Hepatocyte (in vitro differentiated cells): ENCODE data around the gene ANO1. TPM values are rescaled to one million over a fixed set of nuclear protein-coding genes. Genes with fewer than 3 reads are reported as not detected.

Experiments used
- DNase-seq: peaks from one replicate; pipeline ENCODE4 v3.0.0-alpha.2; 2016; ENCODE audit warnings: low spot score
- H2AFZ ChIP-seq: fragments of 200-600 bp; sonication (generic); 2 replicates; pipeline ENCODE4 v1.6.0; 2016; ENCODE audit warnings: antibody characterized with exemption, mild to moderate bottlenecking
- H3K27ac ChIP-seq: fragments of 200-600 bp; sonication (generic); 2 replicates; pipeline ENCODE4 v1.5.1; 2016; ENCODE audit warnings: mild to moderate bottlenecking
- H3K27me3 ChIP-seq: fragments of 200-600 bp; sonication (generic); 2 replicates; pipeline ENCODE4 v1.6.1; 2016
- H3K36me3 ChIP-seq: fragments of 200-600 bp; sonication (generic); replicated peaks from 2 replicates; pipeline ENCODE4 v1.5.1; 2016; ENCODE audit warnings: low read depth; ENCODE audit not compliant: insufficient read depth
- H3K4me1 ChIP-seq: fragments of 200-600 bp; sonication (generic); 2 replicates; pipeline ENCODE4 v1.5.1; 2016; ENCODE audit warnings: mild to moderate bottlenecking, moderate library complexity; ENCODE audit not compliant: insufficient read depth
- H3K4me2 ChIP-seq: fragments of 200-600 bp; sonication (generic); 2 replicates; pipeline ENCODE4 v1.6.0; 2016
- H3K4me3 ChIP-seq: fragments of 200-600 bp; sonication (generic); 2 replicates; pipeline ENCODE4 v1.5.1; 2016; ENCODE audit warnings: mild to moderate bottlenecking
- H3K79me2 ChIP-seq: fragments of 200-600 bp; sonication (generic); 2 replicates; pipeline ENCODE4 v1.6.0; 2017; ENCODE audit warnings: mild to moderate bottlenecking
- H3K9me2 ChIP-seq: fragments of 200-600 bp; sonication (generic); replicated peaks from 2 replicates; pipeline ENCODE4 v1.6.0; 2017; ENCODE audit warnings: mild to moderate bottlenecking; ENCODE audit not compliant: insufficient read depth
- H3K9me3 ChIP-seq: fragments of 200-600 bp; sonication (generic); 2 replicates; pipeline ENCODE4 v1.5.1; 2016; ENCODE audit warnings: low read depth, mild to moderate bottlenecking
- H4K20me1 ChIP-seq: fragments of 200-600 bp; sonication (generic); 2 replicates; pipeline ENCODE4 v1.6.0; 2016; ENCODE audit warnings: mild to moderate bottlenecking; ENCODE audit not compliant: insufficient read depth, poor library complexity, severe bottlenecking
- EZH2 ChIP-seq: fragments of 200-600 bp; sonication (generic); IDR thresholded peaks from 2 replicates; pipeline ENCODE4 v1.6.1; 2016; ENCODE audit warnings: antibody characterized with exemption, mild to moderate bottlenecking, borderline replicate concordance
- EZH2phosphoT487 ChIP-seq: fragments of 200-600 bp; sonication (generic); IDR thresholded peaks from one replicate; pipeline ENCODE4 v1.6.1; 2018; ENCODE audit warnings: antibody characterized with exemption, mild to moderate bottlenecking, low read depth, moderate library complexity; ENCODE audit not compliant: unreplicated experiment, severe bottlenecking
- WGBS: methylation state at CpG from one replicate; pipeline ENCODE4 v1.1.6; 2016; ENCODE audit warnings: low lambda C conversion rate; ENCODE audit errors: missing lambda C conversion rate; 5-methylcytosine and 5-hydroxymethylcytosine counted together
- polyA plus RNA-seq: library from polyadenylated mRNA; unstranded; fragments of >200 nt; fragmentation: Nextera tagmentation; extraction: Ambion mirVana; gene quantifications from 2 replicates; pipeline ENCODE4 v1.2.1, GENCODE V29; 2016
- total RNA-seq: library from RNA; depleted of rRNA; stranded (reverse); fragments of >200 nt; gene quantifications from 2 replicates; pipeline ENCODE4 v1.2.3, GENCODE V29; 2014
- TF ChIP-seq, protein P1 (sequence below): fragments of 200-600 bp; sonication (generic); IDR thresholded peaks from 2 replicates; pipeline ENCODE4 v1.5.1; 2016; ENCODE audit warnings: antibody characterized with exemption, mild to moderate bottlenecking; ENCODE audit not compliant: poor library complexity

The ANO1 gene
- total and polyA plus RNA-seq, 2 experiments from 2014 or later = 6.2 to 12.1 TPM

DNA sequence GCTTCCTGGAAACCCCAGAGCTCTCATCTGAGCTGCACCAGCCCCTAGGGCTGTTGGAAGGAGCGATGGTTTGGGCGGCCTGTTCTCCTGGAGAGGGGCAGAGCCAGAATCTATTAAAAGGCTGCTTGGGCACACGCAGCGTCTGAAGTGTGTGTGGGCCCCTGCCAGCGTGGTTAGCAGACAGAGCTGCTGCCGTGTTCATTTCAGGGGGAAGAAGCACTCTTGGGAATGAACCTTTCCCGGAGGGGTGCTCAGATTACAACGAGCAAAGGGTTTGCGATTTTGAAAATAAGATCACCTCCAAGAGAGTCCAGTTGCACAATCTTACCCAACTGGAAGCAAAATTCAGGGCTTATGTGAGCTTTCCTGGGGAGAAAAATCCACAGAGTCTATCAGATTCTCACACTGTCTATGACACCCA lies 12.9 kb downstream of the ANO1 start:
- H3K4me2 ChIP-seq = peak overlapping the region; percentile 18
- peak overlapping the region; percentile 80 for H3K27ac ChIP-seq
- no peaks in the 10 kb centered on the region for H3K79me2 ChIP-seq
- no peaks in the 10 kb centered on the region for H3K36me3 ChIP-seq
- TF ChIP-seq EZH2phosphoT487 (no peak), EZH2 (no peak)
- TF ChIP-seq, protein P1, sequence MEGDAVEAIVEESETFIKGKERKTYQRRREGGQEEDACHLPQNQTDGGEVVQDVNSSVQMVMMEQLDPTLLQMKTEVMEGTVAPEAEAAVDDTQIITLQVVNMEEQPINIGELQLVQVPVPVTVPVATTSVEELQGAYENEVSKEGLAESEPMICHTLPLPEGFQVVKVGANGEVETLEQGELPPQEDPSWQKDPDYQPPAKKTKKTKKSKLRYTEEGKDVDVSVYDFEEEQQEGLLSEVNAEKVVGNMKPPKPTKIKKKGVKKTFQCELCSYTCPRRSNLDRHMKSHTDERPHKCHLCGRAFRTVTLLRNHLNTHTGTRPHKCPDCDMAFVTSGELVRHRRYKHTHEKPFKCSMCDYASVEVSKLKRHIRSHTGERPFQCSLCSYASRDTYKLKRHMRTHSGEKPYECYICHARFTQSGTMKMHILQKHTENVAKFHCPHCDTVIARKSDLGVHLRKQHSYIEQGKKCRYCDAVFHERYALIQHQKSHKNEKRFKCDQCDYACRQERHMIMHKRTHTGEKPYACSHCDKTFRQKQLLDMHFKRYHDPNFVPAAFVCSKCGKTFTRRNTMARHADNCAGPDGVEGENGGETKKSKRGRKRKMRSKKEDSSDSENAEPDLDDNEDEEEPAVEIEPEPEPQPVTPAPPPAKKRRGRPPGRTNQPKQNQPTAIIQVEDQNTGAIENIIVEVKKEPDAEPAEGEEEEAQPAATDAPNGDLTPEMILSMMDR = no peak
- DNase-seq = peak; percentile 59
- H4K20me1 ChIP-seq = no peaks in the 10 kb centered on the region
- no peaks in the 10 kb centered on the region for H3K27me3 ChIP-seq
- H3K9me3 ChIP-seq = no peaks in the 10 kb centered on the region
- H3K4me3 ChIP-seq = no peak overlapping the region
- no peaks in the 10 kb centered on the region for H3K9me2 ChIP-seq
- H2AFZ ChIP-seq = no peak overlapping the region
- H3K4me1 ChIP-seq = peaks cover 9% of the 10 kb centered on the region
- whole genome bisulfite sequencing = 59% methylated on average over 9 of the region's 9 CpGs

DNA sequence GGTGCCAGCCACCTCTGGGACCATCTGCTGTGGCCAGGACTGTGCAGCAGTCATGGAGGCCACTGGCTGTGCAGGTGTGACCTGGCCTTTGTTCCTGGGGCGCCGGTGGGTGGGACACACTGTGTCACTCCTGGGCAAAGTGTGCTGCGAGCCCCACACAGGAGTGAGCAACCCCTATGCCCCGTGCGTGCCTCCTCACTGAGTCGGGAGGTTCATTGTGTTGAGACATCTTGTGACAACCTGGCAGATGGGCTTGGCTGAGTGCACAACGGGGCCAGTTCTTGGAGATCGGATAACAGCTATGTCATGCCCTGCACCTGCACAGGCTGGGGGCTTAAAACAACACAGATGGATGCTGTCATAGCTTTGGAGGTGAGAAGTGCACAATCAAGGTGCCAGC lies 13.5 kb downstream of the ANO1 start:
- no peak for DNase-seq
- Histone ChIP-seq H3K27ac (peak overlapping the region; percentile 80), H3K4me1 (peaks cover 11% of the 10 kb centered on the region), H3K4me3 (no peak overlapping the region), H3K4me2 (no peak overlapping the region), H3K36me3 (no peaks in the 10 kb centered on the region), H3K27me3 (no peaks in the 10 kb centered on the region), H3K9me3 (no peaks in the 10 kb centered on the region), H2AFZ (no peak overlapping the region), H3K79me2 (no peaks in the 10 kb centered on the region), H4K20me1 (no peaks in the 10 kb centered on the region), H3K9me2 (no peaks in the 10 kb centered on the region)
- WGBS = 96% methylated on average over 8 of the region's 8 CpGs
- TF ChIP-seq EZH2 (no peak), EZH2phosphoT487 (no peak)
- TF ChIP-seq, protein P1 = no peak

DNA sequence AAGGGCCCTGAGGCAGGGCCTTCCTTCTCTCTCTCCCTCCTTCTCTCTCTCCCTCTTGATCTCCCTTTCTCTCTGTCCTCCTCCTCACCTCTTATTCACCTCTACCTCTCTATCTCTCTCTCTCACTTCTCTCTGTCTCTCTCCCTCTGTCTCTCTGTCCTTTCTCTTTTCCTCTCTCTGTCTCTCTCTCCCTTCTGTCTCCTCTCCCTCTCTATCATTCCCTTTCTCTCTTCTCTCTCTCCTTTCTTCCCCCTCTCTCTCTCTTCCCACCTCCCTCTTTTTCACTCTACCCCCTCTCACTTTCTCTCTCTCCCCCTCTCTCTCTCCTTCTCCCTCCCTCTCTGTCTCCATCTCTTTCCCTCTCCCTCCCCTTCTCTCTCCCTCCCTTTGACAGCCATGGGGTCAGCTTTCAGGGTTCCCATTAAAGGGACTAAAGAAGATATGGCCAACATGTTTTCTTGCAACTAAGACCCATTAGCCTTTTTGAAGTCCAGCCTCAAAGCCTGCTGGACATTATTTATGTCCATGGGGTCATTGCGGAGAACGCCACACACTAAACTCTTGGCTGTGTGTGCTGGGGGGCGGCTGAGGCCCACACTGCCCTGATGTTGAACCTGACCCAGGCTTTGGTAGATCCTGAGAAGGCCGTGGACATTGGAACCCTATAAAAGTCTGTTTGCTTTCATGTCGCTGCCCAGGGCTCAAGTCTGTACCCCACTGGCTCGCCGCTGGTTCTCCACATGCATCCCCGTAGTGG lies 15.0 kb downstream of the ANO1 start:
- Histone ChIP-seq H3K9me3 (no peaks in the 10 kb centered on the region), H3K4me3 (no peak overlapping the region), H3K36me3 (no peaks in the 10 kb centered on the region)

More for the DNA sequence above, 15.0 kb downstream of the ANO1 start:
- no peaks in the 10 kb centered on the region for H3K79me2 ChIP-seq
- no peaks in the 10 kb centered on the region for H3K9me2 ChIP-seq
- no peak overlapping the region for H3K4me2 ChIP-seq
- 78% methylated on average over 8 of the region's 8 CpGs for WGBS
- H3K27me3 ChIP-seq = no peaks in the 10 kb centered on the region
- no peak for DNase-seq
- H4K20me1 ChIP-seq = no peaks in the 10 kb centered on the region
- TF ChIP-seq EZH2phosphoT487 = no peak
- no peak for TF ChIP-seq EZH2
- TF ChIP-seq, protein P1 = no peak
- no peak overlapping the region for H3K27ac ChIP-seq
- H2AFZ ChIP-seq = no peak overlapping the region
- peaks cover 11% of the 10 kb centered on the region for H3K4me1 ChIP-seq
